Measurements from ENCODE around the gene NRXN2. TPM values are rescaled to one million over a fixed set of nuclear protein-coding genes. Genes with fewer than 3 reads are reported as not detected.

The NRXN2 gene
- total and polyA plus RNA-seq, 4 donors = 0.17 to 2.8 (median 1.4) TPM

- no peaks in the 10 kb centered on the region for H3K9me3 ChIP-seq (ENCODE audit: control insufficient read depth in 4 of 4, low read length in 3 of 4)
- 70% methylated on average over 7 of the region's 7 CpGs for WGBS
- no peak overlapping the region for H3K9ac ChIP-seq (ENCODE audit: low read depth in 1 of 2, low read length in 2 of 2)
- no peak overlapping the region for H3K27ac ChIP-seq (ENCODE audit: low read depth in 1 of 2, low read length in 2 of 2)
- peaks cover 0 to 7% (median 0%) of the 10 kb centered on the region in 4 donors for H3K4me1 ChIP-seq (ENCODE audit: control insufficient read depth in 4 of 4, insufficient read depth in 4 of 4, low read length in 3 of 4)
- H3K4me3 ChIP-seq (ENCODE audit: low read depth in 1 of 3, low read length in 3 of 3) = no peak overlapping the region
- TF ChIP-seq RXRA (IDR thresholded peaks at IDR 0.05) (no peak), SP1 (IDR thresholded peaks at IDR 0.05) (no peak), FOXA2 (IDR thresholded peaks at IDR 0.05) (no peak), FOXA1 (IDR thresholded peaks at IDR 0.05) (no peak), ATF3 (IDR thresholded peaks at IDR 0.05) (no peak), EGR1 (IDR thresholded peaks at IDR 0.05; ENCODE audit: low read depth in 2 of 2) (no peak), YY1 (IDR thresholded peaks at IDR 0.05) (no peak)
- TF ChIP-seq, protein P1, sequence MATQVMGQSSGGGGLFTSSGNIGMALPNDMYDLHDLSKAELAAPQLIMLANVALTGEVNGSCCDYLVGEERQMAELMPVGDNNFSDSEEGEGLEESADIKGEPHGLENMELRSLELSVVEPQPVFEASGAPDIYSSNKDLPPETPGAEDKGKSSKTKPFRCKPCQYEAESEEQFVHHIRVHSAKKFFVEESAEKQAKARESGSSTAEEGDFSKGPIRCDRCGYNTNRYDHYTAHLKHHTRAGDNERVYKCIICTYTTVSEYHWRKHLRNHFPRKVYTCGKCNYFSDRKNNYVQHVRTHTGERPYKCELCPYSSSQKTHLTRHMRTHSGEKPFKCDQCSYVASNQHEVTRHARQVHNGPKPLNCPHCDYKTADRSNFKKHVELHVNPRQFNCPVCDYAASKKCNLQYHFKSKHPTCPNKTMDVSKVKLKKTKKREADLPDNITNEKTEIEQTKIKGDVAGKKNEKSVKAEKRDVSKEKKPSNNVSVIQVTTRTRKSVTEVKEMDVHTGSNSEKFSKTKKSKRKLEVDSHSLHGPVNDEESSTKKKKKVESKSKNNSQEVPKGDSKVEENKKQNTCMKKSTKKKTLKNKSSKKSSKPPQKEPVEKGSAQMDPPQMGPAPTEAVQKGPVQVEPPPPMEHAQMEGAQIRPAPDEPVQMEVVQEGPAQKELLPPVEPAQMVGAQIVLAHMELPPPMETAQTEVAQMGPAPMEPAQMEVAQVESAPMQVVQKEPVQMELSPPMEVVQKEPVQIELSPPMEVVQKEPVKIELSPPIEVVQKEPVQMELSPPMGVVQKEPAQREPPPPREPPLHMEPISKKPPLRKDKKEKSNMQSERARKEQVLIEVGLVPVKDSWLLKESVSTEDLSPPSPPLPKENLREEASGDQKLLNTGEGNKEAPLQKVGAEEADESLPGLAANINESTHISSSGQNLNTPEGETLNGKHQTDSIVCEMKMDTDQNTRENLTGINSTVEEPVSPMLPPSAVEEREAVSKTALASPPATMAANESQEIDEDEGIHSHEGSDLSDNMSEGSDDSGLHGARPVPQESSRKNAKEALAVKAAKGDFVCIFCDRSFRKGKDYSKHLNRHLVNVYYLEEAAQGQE (IDR thresholded peaks at IDR 0.05) = no peak
- H3K27me3 ChIP-seq (ENCODE audit: control insufficient read depth in 4 of 4, insufficient read depth in 4 of 4, low read length in 3 of 4) = no peaks in the 10 kb centered on the region
- H3K36me3 ChIP-seq (ENCODE audit: control insufficient read depth in 4 of 4, insufficient read depth in 3 of 4, low read depth in 1 of 4, low read length in 3 of 4) = peaks cover 10 to 33% (median 21%) of the 10 kb centered on the region in 4 donors
- DNase-seq (ENCODE audit: low spot score) = no peak
These were observed 37.9 kb upstream of the NRXN2 start for GRCh38 chr11:64760759-64761420.

- Histone ChIP-seq H3K36me3 (ENCODE audit: control insufficient read depth in 4 of 4, insufficient read depth in 3 of 4, low read depth in 1 of 4, low read length in 3 of 4) (peaks cover 6 to 24% (median 17%) of the 10 kb centered on the region in 4 donors), H3K27ac (ENCODE audit: low read depth in 1 of 2, low read length in 2 of 2) (no peak within 1 kb of the TSS), H3K9me3 (ENCODE audit: control insufficient read depth in 4 of 4, low read length in 3 of 4) (no peaks in the 10 kb centered on the region), H3K4me3 (ENCODE audit: low read depth in 1 of 3, low read length in 3 of 3) (no peak within 1 kb of the TSS), H3K27me3 (ENCODE audit: control insufficient read depth in 4 of 4, insufficient read depth in 4 of 4, low read length in 3 of 4) (no peaks in the 10 kb centered on the region), H3K9ac (ENCODE audit: low read depth in 1 of 2, low read length in 2 of 2) (no peak within 1 kb of the TSS), H3K4me1 (ENCODE audit: control insufficient read depth in 4 of 4, insufficient read depth in 4 of 4, low read length in 3 of 4) (peaks cover 0 to 7% (median 0%) of the 10 kb centered on the region in 4 donors)
- 75% methylated on average over 24 of the region's 24 CpGs for WGBS
- no peak for DNase-seq (ENCODE audit: low spot score)
- TF ChIP-seq FOXA1 (IDR thresholded peaks at IDR 0.05) (no peak), SP1 (IDR thresholded peaks at IDR 0.05) (peak; percentile 11), ATF3 (IDR thresholded peaks at IDR 0.05) (no peak), YY1 (IDR thresholded peaks at IDR 0.05) (no peak), JUND (IDR thresholded peaks at IDR 0.05) (no peak), RXRA (IDR thresholded peaks at IDR 0.05) (no peak), HNF4G (IDR thresholded peaks at IDR 0.05) (no peak), NR2F2 (IDR thresholded peaks at IDR 0.05) (peak; percentile 40), FOXA2 (IDR thresholded peaks at IDR 0.05) (no peak)
- TF ChIP-seq, protein P2, sequence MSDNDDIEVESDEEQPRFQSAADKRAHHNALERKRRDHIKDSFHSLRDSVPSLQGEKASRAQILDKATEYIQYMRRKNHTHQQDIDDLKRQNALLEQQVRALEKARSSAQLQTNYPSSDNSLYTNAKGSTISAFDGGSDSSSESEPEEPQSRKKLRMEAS (IDR thresholded peaks at IDR 0.05) = no peak
These were observed 37.0 kb upstream of the NRXN2 start, which contains the start of gene PYGM for GRCh38 chr11:64759722-64760719. Gene PYGM (minus strand): TSS chr11:64759974. CDS start chr11:64759898, 76 bp downstream.

Data from liver (tissue), 9 donors.